ENCODE measurements around the gene CDR2.
"Not testable (repeated sequence)": the region's sequence is repeated elsewhere in the genome, so short reads cannot be mapped to it uniquely, and the experiment has no call there.

CDR2 gene

GRCh38 chr16:22374311-22375116 lies at the start of gene CDR2:
Gene CDR2 (minus strand): TSS chr16:22374619. CDS start chr16:22374309, 310 bp downstream.
- peak; percentile 99 for DNase-seq

DNA sequence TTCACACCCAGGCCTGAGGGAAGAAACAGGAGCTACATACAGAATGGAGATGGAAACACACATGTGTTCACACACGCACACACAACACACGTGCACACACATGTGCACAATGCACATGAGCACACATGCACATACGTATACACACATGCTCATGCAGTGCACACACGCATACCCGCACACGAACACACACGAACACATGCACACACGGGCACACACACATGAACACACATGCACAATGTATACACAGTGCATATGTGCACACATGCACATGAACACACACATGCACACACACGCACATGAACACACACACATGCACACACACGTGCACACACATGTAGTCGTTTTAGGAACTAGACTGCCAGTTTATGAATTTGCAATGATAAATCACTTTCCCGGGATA lies 49.3 kb upstream of the CDR2 start:
- no peak for DNase-seq

DNA sequence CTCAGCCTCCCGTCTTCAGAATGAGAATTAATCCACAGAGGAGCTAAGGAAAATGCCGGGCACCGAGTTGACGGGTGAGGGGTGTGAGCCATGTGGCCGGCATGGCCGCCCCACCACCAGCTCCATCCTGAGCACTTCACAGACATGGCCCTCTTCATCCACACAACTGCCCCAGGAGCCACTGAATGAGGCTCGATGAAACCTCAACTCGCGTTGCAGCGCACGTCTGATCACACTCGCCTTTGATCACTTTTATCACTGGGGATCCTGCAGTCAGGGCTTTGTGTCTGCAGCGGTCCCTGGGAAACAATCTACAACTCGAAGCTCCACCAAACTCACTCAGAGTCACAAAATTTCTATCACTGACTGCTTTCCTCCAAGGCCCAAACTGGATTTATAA lies 46.7 kb upstream of the CDR2 start:
- no peak for DNase-seq

DNA sequence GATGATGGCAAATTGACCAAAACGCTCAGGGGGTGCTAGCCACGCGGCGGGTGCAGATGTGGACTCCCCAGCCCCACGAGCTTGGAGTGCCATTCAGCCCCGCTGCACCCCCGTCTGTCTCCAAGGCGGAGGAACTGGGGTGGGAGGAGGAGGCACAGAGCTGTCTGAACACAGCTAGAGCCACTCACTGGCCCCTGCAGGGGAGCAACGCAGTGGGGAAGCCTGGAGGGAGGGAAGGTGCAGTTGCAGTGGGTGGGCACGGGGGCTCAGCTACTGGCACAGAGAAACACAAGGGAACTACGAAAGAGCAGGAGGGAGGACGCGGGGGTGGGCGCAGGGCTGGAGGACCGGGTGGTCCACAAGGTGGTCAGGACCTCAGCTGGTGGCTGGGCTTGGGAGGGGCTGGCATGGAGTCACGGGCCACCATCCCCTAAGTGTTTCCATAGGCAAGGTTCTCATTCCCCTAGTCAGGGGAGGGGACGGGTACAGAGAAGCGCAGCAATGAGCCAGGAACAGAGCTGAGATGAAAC lies 46.3 kb upstream of the CDR2 start:
- no peak for DNase-seq

DNA sequence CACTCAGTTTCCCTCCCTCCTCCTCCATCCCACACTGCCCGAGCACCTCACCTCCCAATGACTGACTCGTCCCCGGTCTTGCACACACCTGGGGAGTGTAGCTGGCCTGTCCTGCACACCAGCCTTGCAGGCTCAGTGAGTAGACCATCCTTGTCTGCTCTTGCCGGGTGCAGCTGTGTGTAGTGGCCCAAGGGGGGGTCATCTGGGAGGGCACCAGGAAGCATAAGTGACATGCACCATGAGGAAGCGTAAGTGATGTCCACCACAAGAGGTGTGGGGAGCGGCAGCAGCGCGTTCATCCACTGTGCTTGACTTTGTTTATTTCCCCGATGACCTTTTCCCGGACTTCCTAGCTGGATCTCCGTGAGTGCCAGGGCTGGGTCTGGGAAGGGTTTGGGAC lies 45.5 kb upstream of the CDR2 start:
- no peak for DNase-seq

DNA sequence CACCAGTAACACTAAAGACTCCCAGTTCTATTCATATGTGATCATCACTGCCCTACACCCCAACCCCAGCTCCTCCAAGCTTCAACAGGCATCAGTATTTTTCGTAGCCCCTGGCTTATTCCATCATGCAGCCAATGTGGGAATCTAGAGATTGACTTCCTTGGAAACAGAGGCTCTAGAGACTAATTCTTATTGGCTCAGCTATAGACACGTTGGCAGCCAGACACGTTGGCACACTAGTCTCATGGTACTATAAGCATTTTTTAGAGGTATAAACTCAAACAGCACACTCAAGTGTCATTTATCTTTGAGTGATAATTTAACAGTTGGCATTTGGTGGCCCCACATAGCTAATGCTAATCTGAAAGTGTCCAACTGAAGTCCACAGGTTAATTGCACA lies 44.4 kb upstream of the CDR2 start:
- no peak for DNase-seq

GRCh38 chr16:22417798-22418197 lies 43.4 kb upstream of the CDR2 start:
- DNase-seq: not testable (repeated sequence)

GRCh38 chr16:22417019-22417418 lies 42.6 kb upstream of the CDR2 start:
- no peak for DNase-seq

DNA sequence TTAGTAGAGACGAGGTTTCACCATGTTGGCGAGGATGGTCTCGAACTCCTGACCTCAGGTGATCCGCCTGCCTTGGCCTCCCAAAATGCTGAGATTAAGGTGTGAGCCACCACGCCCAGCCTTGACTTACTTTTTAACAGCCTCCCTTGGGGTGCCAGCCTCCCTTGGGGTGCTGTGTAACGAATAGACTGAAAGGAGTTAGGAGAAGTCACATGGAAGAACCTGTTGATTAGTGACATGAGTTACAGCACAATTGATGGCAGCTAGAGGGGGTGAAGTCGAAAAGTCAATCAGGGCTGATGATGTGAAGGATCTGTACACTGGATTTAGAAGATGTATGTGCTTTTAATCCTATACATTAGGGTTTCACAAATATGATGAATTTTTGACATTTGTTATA lies 39.4 kb upstream of the CDR2 start:
- no peak for DNase-seq

GRCh38 chr16:22407486-22407885 lies 33.1 kb upstream of the CDR2 start:
- DNase-seq: no peak

- DNase-seq: no peak
Observed at GRCh38 chr16:22402191-22402590, 27.8 kb upstream of the CDR2 start.

DNA sequence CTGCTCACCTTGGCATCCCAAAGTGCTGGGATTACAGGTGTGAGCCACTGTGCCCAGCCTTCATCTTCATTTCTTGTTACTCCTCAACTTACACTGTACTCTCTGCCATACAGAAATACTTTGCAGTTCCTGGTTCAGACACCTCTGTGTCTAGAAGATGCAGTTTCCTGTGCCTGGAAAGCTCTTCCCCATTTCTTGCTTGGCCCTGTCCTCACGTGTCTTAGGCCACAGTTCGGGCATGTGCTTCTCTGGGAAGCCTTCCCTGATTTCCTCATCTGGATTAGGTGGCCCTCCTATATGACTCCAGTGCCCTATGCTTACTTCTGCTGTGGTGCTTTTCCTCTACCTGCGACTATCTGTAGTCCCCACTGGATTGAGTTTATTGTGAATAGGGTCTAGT lies 26.5 kb upstream of the CDR2 start:
- DNase-seq: no peak

DNA sequence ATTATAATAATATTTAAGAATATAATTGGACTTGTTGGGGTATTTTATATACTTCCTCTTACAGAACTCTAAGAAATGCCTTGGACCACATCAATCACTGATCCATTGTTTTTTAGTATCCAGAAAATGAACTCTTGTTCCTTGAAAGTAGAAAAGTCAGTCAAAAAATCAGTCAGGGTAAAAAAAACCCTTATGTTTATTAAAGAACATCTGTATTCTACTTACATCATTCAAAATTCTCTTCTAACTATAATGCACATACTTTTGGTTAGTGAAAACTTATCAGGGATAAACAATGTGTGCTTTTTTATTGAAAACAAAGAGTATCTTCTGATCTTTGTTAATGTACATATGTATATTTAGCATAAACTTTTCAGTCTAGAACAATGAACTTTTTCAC lies 23.5 kb upstream of the CDR2 start:
- DNase-seq: no peak

GRCh38 chr16:22397464-22397863 lies 23.0 kb upstream of the CDR2 start:
- DNase-seq: no peak

- no peak for DNase-seq
Observed at GRCh38 chr16:22395960-22396359, 21.5 kb upstream of the CDR2 start.

DNA sequence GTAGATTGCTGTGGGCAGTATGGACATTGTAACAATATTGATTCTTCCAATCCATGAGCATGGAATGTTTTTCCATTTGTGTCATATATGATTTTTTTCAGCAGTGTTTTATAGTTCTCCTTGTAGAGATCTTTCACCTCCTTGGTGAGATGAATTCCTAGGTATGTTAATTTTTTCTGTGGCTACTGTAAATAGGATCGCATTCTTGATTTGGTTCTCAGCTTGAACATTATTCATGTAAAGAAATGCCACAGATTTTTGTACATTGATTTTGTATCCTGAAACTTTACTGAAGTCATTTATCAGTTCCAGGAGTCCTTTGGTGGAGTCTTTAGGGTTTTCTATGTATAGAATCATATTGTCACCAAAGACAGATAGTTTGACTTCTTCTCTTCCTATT lies 19.7 kb upstream of the CDR2 start:
- no peak for DNase-seq

DNA sequence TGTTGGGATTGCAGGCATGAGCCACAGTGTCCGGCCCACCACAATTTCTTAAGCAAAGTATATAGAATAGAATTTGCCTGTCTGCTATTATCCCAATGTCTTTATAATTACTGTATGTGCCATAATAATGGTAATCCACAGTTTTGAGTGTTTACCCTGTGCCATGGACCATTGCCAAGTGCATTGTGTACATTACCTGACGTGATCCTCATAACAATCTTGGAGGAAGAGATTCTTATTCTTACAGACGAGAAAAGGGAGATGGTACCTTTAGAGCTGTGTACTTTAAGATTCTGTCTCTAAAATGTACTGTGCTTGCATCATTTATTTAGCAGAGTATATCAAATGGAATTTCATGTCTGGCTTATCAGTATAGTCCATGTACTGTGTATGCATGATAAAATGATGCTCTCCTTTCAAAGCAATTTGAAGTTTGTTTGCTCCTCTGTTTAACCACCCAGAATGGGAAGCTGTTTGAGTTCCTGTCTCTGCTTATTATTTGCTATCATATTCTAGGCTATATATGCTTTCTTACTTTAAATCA lies 13.8 kb upstream of the CDR2 start:
- DNase-seq: no peak

GRCh38 chr16:22386976-22387375 lies 12.6 kb upstream of the CDR2 start:
- no peak for DNase-seq

GRCh38 chr16:22385196-22385595 lies 10.8 kb upstream of the CDR2 start:
- DNase-seq: no peak

GRCh38 chr16:22383827-22384226 lies 9.4 kb upstream of the CDR2 start:
- no peak for DNase-seq

DNA sequence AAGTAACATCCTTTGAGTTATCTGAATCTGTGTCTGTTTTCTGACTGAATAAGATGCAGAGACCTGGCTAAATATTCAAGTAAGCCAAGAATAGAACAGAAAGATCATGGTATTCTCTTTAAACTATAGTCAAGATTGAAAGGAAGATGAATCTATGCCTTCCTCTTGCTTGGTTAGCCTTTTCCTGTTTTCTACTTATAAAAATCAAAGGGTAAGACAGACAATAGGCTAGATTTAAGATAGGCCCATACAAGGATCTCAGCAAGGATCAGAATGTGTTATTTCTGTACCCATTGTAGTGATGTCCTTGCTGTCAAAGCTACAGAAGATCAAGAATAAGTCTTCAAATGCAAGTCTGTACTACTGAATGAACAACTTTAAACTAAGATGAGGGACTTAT lies 7.0 kb upstream of the CDR2 start:
- DNase-seq: no peak

DNA sequence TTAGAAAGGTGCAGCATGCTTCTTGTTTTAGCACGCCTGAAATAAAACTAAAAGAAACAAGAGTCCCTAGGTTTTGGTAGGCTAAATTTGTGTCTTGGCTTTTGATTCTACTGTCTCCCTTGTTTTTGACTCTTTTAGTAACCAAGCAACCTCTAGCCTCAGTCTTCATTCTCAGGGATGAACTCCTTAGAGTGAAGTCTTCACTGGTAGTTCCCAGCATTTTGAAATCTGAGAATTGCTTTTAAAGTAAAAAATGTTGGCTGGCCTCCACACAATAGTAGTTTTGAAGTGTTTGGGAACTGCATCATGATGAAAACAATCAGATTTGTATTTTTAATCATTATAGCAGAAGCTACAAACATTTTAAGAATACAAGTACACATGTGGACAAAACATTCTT lies 6.1 kb upstream of the CDR2 start:
- no peak for DNase-seq

GRCh38 chr16:22379656-22380055 lies 5.2 kb upstream of the CDR2 start:
- DNase-seq: no peak

- no peak for DNase-seq
Observed at GRCh38 chr16:22375963-22376640, 1.7 kb upstream of the CDR2 start.
